ENCODE results near the gene RAP1A.

GRCh38 chr1:111666828-111667227 lies 47.2 kb downstream of the RAP1A start:
- TF ChIP-seq, protein P1, sequence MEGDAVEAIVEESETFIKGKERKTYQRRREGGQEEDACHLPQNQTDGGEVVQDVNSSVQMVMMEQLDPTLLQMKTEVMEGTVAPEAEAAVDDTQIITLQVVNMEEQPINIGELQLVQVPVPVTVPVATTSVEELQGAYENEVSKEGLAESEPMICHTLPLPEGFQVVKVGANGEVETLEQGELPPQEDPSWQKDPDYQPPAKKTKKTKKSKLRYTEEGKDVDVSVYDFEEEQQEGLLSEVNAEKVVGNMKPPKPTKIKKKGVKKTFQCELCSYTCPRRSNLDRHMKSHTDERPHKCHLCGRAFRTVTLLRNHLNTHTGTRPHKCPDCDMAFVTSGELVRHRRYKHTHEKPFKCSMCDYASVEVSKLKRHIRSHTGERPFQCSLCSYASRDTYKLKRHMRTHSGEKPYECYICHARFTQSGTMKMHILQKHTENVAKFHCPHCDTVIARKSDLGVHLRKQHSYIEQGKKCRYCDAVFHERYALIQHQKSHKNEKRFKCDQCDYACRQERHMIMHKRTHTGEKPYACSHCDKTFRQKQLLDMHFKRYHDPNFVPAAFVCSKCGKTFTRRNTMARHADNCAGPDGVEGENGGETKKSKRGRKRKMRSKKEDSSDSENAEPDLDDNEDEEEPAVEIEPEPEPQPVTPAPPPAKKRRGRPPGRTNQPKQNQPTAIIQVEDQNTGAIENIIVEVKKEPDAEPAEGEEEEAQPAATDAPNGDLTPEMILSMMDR (conservative IDR thresholded peaks at IDR 0.05): no peak
- TF ChIP-seq EZH2 (IDR thresholded peaks at IDR 0.05; ENCODE audit: low read depth): no peak

Measured in PC-9 (cell line).